Erythroblast (primary cell): ENCODE data around the gene AGPAT4.

ENCODE experiments used
- GATA1 ChIP-seq: IDR thresholded peaks from 2 replicates; pipeline ENCODE4 v1.6.1; 2011; ENCODE audit warnings: low read depth, mild to moderate bottlenecking, control low read depth, low read length, moderate library complexity
- POLR2A ChIP-seq: IDR thresholded peaks from 2 replicates; pipeline ENCODE4 v1.6.1; 2011; ENCODE audit warnings: mild to moderate bottlenecking, low read length

DNA sequence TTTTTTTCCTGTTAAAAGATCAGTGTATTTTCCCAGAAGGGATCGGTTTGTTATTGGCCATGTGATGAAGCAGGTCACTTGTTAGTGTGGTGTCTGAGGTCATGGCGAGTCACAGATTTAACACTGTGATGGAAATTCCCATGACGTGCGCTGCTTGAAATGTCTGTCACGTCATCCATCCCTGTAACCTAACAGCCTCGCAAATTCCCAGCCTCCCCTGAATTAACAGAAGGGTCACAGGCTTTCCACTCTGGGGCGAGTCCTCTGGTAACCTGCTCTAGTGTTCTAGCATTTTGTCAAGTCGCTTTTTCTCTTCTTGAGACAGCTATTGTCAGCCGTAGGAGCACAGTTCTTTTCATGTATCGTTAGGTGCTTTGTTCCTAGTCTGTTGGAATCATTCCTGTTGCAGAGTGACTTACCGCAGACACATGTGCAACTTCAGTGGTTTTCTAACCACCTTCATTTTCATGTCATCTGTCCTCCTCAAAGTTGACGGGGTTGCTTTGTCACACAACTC lies 145.1 kb downstream of the AGPAT4 start:
- no peak for TF ChIP-seq POLR2A
- no peak for TF ChIP-seq GATA1
